Esophagus mucosa (tissue), 1 donor: ENCODE measurements around the gene MYO1A. TPM values are rescaled to one million over a fixed set of nuclear protein-coding genes. Genes with fewer than 3 reads are reported as not detected.
"Not testable (repeated sequence)": the region's sequence is repeated elsewhere in the genome, so short reads cannot be mapped to it uniquely, and the experiment has no call there.

Experiments used
- ATAC-seq: fragments of 200-7000 bp; cut with Tn5 transposase; one replicate; pipeline ENCODE4 v1.9.1; 2020
- total RNA-seq: library from RNA; stranded (reverse); gene quantifications from one replicate; pipeline ENCODE4 v1.2.4, GENCODE V29; 2023
- donor health status: DM: yes; HTN: yes; CAD: no.

MYO1A gene
- total RNA-seq, 1 donor from 2014 or later = 0.52 TPM

DNA sequence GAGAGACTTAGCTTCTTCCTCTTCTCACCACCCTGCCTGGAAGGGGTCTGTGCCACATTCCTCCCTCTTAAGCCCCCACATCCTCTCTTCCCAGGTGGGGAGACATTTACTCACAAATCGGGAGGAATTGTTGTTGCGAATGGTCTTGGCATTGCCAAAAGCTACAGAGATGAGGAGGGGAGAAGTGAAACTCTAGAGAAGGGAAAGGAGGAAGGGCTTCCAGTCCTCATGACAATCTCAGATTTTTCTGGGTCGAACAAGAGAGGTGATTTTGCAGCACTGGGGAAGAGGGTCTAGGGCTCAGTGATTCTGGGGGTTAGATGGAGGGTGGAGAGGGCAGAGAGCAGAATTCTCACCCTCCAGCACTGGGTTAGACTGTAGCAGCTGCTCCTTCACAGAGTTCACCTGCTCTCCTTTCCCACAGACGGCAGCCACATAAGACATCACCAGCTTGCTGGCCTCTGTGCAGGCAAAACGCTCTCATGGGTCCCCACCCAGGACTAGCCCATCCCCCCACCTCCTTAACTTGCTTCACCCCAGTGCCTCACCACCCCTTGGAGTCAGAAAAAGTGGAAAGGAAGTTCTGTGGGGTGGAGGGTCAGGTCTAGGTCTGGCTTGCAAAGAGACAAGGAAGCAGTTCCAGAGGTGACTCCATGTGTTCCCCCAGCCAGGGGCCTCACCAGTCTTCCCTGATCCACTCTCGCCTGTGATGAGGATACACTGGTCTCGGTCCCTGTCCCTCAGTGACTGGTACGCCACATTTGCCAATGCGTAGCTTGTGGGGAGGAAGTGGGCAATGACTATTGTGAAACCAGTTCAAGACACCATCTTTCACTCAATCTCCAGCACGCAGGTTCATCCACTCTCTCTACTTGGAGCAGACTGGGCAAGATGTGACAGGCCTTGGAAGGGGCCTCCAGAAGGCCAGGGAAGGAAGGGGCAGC, 2.7 kb downstream of the MYO1A start:
- no peak for ATAC-seq

DNA sequence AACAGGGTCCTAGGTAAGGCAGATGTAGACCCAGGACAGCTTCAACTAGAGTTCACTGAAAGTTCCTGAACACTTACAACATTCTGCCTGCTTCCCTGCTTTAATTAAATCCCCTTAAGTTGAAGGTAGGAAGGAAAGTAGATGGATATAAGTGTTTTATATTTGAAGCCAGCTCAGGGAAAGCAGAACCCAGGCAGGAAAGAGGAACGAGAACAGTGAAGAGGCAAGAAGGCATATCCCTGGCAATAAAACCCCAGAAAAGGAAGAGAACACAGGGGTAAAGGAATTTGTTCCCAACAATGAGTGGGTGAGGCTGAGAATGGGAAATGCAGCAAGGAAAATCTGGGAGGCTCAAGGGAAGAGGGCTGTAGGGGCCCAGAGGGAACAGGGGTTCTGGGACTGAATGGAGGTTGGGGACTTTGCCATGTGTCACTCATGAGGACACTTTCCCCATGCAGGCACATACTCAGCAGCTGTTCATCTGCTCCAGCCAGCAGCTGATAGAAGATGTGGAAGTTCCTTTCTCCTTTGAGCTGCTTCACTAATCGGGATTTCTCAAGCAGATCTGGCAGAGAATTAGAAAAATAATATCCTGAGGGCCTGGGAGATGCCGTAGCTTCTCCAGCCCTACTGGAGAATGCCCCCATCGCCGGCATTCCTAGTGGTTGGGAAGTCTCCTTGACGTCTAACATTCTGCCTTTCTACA, 3.7 kb downstream of the MYO1A start:
- no peak for ATAC-seq

DNA sequence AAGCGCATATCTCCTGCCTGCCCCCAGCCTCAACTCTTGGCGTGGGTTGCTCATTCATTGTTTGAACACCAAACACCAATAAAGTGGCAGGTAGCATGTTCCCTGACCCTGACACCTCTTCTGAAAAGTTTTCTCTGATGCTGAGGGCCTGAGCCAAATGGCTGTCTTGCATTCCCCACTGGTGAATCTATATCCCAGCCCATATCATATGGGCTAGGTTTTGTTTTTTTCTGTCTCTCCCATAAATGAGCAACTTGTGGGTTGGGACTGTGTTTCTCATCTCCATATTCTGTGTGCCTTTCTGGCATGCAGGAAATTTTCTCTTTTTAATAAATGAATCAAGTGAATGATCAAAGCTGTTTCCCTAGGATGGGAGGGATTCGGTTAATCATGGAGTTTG, 5.0 kb downstream of the MYO1A start:
- ATAC-seq = no peak

DNA sequence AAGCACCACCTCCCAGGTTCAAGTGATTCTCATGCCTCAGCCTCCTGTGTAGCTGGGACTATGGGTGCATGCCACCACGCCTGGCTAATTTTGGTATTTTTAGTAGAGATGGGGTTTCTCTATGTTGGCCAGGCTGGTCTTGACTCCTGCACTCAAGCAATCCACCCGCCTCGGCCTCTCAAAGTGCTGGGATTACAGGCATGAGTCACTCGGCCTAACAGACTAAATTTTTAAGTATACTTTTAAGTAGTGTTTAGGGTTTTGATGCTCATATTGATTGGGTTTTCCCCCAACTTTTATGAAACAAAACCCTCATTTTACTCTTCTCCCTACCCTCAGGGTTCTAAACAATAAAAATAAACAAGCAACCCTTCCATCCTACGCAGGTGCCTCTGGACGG, 5.5 kb downstream of the MYO1A start:
- no peak for ATAC-seq

DNA sequence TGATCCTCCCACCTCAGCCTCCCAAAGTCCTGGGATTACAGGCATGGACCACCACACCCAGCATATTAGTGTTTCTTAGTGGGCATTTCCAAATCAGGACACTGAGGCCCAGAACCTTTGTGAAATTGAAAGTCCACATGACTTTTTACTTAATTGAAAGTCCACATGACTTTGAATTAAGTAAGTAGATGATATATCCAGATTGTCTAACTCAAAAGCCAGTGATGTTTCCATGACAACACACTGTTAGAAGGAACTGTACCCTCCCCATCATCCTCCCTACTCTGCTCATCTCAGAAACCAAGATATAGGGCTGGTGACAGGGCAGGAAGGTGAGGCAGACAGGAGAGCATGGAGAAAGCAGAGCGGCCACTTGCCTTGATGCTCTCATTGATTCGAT, 7.2 kb downstream of the MYO1A start:
- no peak for ATAC-seq

DNA sequence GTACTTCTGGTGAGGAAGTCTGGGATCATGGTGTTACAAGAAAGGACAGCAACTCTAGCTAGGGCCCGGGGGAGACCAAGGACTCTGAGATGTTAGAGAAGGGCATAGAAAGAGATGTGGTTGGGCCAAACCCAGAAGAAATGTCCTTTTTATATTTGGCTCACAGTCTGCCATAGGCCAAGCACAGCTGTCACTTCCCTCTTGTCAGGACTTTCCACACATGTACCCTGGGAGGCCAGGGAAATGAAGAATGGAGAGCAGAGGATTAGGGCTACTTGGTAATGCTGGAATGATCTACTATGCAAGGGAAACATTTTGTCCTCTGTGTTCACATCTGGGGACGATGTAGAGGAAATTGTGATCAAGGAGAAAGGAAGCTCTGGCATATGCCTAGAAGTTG, 9.2 kb downstream of the MYO1A start:
- ATAC-seq = no peak

DNA sequence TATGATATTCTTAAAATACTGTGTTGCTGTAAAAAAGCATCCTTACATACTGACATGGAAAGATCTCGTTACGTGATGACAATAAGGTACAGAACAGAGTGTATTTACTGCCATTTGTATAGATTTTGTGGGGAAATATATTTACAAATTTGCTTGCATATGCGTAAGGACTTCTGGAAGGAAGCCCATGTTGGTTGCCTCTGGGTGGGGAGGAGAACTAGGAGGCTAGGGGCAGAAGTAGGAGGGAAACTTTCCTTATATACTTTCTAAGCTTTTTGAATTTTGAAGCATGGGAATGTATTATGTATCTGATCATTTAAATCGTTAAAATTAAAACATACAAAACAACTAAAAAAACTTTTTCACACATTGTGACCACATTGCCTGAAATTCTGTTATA, 9.7 kb downstream of the MYO1A start:
- no peak for ATAC-seq

DNA sequence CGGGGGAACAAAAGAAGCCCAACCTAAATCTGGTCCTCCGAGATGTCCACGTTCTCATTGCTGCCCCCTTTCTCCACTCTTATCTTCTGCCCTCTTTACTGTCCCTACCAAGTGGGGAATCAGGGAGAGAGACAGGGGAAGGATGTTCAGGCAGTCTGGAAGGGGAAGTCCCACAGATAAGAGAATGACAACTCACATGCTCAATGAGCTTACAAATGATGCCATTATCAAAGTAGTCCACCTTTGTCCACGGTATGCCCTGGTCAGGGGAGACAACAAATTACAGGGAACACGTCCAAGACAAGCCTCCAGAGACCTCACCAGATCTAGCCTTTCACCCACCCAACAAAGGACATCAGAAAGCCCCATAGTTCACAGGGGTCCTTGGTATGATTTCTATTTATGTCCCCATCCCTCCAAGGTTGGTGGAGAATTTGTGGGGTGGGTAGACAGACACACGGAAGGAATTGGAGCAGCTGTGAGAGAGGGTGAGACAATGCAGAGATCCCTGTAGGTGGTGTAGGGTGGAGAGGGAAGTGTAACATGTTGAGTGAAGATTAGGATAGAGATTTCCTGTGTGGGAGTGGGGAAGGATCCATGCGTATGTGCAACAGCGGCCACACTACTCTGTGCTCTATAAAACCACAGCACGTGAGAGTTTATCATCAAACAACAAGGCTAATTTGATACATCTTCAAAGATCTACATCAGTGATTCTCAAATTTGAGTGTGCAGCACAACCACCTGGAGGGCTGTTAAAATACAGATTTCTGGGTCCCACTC, 10.7 kb downstream of the MYO1A start:
- ATAC-seq = no peak

DNA sequence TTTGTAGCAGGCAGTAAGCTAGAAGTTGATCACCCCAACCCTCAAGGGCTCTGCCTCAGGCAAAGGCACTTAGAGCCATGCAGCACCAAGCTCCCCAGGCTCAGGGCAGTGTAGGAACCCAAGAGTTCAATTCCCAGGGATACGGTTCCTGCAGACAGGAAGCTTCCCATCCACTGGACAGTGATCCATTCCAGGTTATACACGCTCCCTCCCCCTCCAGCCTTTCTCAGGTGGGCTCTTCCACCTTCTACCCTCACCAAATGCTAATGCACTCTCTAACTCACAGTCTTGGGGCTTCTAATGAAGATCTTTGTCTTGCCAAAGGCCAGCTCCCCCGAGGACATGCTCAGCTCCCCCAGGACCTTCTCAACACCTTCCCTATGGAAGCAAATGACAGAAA, 12.7 kb downstream of the MYO1A start:
- ATAC-seq = no peak

DNA sequence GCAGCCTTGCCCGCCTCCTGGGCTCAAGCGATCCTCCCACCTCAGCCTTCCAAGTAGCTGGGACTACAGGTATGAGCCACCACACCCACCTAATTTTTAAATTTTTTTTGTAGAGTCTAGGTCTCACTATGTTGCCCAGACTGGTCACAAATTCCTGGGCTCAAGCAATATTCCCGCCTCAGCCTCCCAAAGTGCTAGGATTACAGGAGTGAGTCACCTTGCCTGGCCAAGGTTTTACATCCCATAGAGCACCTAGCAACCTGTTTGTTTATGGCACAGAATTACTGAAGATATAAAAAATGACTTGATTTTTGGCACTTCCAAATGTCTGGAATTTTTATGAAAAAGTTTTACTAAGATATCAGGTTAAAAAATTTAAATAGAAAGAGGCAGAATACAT, 16.5 kb downstream of the MYO1A start:
- ATAC-seq = no peak

DNA sequence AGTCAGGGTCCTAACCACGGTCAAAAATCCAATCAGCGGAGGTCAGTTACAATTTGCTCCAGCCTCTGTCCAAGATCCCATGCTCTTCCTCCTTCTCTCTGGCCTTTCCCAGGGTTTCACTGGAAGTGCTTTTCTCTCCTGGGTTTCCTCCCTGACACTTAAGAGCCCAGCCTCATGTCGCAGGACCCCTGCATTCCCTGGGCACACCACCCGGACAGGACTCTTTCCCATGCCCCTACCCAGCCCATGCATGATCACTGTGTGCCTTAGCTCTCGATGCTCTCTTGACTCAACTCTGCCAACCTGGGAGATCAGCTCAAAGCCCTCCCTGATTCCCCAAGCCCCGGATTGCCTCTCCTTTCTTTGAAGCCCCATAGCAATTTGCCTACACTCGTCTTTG, 18.1 kb downstream of the MYO1A start:
- ATAC-seq = no peak

DNA sequence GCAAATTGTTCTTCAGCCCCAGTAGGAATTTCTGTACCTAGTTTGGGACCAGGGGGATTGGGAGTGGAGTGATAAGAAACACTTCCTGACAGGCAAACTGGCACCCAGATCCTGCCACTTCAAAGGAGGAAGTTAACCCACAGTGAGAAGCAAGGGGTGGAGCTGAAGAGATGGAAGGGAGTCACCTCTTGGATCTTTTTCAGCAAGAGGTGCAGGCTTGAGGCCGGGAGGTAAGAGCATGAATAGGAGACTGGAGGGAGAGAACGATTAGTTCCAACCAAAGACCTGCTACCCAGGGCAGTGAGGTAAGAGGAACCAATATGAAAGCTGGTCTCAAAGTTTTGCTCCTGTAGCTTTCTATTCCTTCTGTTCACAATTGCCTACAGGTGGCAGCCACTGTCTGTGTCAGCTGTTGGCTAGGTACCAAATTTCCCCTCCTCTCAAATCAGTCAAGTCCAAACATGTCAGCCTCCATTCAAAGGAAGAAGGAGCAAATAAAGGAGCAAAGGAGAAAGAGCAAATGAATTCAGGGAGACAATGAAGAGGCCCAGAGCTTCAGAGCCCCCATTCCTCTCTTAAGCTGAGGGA, 18.7 kb downstream of the MYO1A start:
- peak; percentile 78 for ATAC-seq

DNA sequence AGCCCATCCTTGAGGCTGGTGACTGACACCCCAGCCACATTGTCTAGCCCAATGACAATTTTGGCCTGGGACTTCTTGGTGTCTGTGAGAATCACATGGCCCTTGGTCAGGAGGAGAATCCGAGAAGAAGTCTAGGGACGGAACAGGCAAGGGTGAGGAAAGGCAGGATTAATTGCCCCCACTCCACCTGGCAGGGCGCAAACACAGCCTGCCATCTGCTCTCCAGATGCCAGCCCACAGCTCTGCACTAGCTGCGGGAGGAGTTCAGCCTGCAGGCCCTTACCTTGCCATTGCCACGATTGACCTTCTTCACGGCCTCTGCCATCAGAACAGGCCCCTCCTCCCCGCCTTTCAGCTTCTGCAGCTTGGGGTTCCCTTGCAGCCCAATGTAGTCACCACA, 20.5 kb downstream of the MYO1A start:
- ATAC-seq = no peak

DNA sequence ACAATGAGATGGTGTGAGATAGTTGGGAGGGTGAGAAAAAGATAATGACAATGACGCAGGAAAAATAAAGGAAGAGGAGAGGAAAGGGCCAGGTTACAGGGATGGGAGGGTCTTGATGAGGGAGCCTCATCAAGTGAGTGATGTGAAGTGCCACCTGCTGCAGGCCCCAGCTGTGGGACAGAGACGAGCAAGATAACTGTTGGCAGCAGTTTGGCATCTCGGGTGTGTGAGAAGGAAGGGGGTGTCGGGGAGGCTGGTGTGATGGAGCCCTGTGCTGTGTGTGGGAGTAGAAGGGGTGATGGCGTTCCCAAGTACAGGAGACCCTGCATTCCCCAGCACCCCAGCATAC, 22.1 kb downstream of the MYO1A start:
- no peak for ATAC-seq

DNA sequence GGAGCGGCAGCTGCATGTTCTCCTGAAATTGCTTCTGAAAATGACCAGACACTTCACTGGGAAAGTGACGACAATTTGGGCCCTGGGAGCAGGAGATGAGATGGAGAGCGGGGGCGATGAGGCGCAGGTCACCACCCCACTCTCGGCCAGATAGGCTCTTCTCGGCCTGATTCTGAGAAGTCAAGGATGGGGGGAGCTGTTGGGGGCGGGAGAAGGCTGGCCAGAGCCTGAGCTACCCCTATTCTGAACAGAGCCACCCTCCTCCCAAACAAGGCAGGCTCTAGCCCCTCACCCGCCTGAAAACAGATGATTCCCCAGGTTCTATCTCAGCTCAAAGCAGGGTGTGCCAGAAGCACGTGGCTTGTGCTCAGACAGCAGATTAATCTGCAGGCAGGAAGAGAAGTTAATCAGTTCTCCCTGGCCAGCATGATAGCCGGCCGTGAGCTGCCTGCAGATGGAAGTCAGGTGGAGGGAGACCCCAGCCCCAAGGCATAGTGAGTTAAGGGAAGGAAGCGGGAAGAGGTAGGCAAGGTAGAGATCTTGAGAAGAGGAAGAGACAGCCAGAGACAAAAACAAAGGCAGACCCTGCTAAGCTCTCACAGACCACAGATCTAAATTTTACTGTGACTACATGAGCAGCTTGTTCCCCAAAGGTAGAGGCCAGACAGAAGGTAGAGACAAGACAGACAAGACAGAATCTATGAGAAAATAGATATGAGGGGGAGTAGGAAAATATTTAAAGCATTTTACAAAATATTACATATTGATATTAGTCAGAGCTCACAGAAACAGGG, 22.7 kb downstream of the MYO1A start:
- ATAC-seq = no peak

DNA sequence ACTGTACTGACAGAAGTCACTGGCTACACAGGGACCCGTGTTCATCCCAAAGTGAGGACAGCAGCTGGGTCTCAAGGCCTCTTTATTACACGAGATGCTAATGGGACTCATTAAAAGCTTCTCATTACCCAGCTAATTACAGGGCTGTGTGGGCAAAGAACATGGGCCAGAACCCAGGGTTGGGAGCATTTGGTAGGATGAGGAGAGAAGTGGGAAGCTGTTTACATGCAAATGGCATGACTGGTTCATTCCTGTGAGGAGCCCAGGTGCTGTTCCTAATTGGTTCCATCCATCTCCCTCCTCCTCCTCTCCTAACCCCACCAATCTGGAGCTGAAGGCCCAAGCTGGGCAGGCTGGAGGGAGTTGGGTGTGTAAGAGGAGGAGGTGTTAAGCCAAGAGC, 24.7 kb downstream of the MYO1A start:
- ATAC-seq = no peak

DNA sequence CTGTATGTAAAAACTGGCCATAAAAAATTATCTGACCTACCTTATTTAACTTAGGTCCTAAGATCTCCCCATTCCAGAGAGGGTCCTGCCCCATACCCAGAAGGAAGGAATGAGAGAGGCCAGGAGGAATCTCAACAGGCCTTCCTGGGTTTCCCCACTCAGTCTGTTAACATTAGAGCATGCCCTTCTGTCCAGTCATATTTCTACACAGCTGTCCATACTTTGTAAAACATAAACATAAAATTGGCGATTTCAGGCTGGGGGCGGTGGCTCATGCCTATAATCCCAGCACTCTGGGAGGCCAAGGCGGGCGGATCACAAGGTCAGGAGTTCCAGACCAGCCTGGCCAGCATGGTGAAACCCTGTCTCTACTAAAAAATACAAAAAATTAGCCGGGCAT, 27.6 kb downstream of the MYO1A start:
- not testable (repeated sequence) for ATAC-seq

DNA sequence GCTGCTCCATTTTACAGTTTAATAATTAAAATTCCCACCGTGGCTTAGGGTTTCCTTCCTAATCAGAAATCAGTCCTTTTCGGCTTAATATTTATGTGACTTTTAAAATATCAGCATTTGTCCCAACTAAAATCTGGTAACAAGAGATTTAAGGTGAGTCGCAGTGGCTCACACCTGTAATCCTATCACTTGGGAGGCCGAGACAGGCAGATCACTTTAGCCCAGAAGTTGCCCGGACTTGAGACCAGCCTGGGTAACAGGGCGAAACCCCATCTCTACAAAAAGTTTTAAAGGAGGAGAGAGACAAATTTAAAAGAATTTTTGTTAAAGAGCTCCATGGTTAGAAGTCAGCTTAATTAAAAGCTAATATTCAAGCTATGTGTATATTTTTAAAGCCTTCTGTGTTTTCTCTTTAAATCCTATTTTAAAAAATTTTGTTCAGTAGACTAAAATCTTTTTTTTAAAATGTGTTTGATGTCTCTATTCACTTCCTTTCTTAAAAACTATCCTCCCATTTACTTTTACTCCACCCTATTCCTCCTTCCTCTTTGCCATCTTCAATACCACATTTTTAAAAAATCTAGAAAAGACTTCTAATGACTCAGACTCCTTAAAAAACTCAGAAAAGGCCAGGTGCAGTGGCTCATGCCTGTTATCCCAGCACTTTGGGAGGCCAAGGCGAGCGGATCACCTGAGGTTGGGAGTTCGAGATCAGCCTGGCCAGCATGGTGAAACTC, 29.8 kb downstream of the MYO1A start:
- ATAC-seq = no peak

DNA sequence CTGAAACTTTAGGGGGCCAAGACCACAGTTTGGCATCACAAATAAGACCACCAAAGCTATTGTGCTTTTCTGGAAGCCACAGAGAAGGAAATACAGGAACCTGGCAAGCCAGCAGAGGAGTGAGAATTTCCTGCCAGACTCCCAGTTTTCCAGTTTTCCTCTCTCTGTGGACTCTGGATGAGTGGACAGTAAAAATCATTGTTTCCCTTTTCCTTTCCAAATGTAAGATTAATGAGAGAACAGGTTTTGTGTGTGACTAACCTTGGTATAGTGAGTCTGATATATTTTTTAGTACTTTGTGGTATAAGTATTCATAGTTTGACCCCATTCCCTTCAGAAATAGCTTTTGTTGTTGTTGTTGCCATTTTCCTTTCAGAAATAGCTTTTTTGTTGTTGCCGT, 31.0 kb downstream of the MYO1A start:
- no peak for ATAC-seq

DNA sequence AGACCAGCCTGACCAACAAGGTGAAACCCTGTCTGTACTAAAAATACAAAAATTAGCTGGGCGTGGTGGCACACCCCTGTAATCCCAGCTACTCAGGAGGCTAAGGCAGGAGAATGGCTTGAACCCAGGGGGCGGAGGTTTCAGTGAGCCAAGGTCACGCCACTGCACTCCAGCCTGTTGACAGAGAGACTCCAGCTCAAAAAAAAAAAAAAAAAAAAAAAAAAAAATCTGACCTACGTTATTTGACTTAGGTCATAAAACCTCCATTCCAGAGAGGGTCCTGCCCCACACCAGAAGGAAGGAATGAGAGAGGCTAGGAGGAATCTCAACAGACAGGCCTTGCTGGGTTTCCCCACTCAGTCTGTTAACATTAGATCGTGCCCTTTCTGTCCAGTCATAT, 31.6 kb downstream of the MYO1A start:
- ATAC-seq = not testable (repeated sequence)

DNA sequence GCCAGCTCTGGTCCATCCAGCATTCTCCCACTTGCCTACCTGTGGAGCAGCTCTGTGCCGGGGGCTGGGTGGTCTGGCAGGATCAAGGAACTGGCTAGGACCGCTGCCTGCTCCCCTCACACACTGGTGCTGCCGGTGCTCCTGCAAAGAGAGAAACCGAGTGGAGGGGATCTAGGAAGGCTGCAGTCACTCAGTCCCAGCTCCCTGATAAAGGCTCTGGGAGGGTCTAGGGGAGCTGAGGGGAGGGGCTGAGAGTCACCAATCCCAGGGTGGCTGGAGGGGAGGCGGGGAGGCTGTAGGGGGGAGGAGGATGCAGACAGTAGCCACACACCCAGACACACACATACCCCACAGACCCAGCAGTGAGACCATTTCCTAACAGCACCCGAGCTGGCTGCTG, 33.6 kb downstream of the MYO1A start, which contains the start of gene TAC3:
Gene TAC3 (minus strand): TSS at position 182 of the 400 bp plus-strand sequence. CDS start 732 bp downstream, outside the sequence.
- no peak for ATAC-seq
